GM21825 (cell line): ENCODE measurements around the gene KIAA2012.

ENCODE experiments used
- ATAC-seq: cut with Tn5 transposase; IDR thresholded peaks from one replicate; pipeline ENCODE4 v1.9.1; 2021; ENCODE audit warnings: mild to moderate bottlenecking, moderate library complexity; ENCODE audit not compliant: unreplicated experiment

KIAA2012 gene

DNA sequence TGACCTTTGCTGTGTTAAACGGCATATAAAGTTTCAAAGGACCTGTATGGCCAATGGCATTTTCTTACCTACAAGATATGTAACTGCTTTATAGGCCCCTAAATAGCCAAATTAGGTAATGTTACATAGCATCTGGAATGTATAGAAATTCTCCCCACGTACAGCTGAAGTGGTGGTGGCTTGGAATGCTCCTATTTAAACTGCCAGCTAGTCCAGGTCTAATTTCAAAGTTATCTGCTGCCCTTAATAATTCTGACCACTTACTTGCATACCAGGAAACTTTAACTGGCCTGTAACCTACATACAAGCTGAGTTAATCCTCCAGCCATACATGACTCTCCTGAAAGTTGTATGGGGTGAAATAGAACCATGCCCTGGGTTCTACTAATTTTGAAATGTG is 1.3 kb downstream of the KIAA2012 start:
- no peak for ATAC-seq

- no peak for ATAC-seq
These were observed 6.3 kb downstream of the KIAA2012 start for GRCh38 chr2:202079310-202079709.

GRCh38 chr2:202084265-202084664 is 11.2 kb downstream of the KIAA2012 start:
- no peak for ATAC-seq

GRCh38 chr2:202088777-202089176 is 15.7 kb downstream of the KIAA2012 start:
- no peak for ATAC-seq

GRCh38 chr2:202090530-202090929 is 17.5 kb downstream of the KIAA2012 start:
- ATAC-seq: no peak

GRCh38 chr2:202091476-202091875 is 18.4 kb downstream of the KIAA2012 start:
- no peak for ATAC-seq

GRCh38 chr2:202094426-202094986 is 21.5 kb downstream of the KIAA2012 start:
- no peak for ATAC-seq

DNA sequence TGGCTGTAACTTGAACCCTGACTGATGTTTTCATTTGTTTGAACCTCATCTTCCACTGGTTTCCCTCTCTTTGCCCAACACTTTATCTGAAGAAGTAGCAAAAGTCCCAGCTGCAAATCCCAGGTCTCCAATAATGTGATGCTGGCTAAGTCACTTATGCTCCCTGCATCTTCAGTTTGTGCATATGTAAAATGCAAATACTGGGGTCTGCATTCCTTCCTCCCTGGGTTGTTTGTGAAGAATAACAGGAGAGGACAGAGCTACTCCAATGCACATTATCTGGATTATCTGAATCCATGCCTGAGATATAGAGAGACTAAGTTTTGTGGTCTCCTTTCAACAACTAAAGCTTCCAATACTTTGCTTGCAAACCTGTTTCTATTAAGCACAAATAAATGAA is 22.2 kb downstream of the KIAA2012 start:
- ATAC-seq: no peak

GRCh38 chr2:202096736-202097135 is 23.7 kb downstream of the KIAA2012 start:
- ATAC-seq: no peak

DNA sequence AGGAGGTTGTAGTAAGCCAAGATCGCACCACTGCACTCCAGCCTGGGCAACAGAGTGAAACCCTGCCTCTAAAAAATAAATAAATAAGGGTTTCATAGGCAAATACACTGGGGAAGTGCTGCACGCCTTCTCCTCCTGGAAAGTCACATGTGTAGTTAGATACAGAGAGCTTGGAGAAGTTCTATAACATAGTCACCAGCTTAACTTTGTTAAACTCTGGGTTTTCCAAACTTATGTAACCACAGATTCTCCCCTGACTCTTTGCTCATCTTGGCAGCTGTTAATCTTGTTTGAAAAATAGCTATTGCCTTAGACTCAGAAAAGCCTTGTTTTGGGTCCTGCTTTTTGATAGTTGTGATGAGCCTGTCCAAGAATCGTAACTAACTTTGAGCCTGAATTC is 25.2 kb downstream of the KIAA2012 start:
- ATAC-seq: no peak

- no peak for ATAC-seq
These were observed 26.5 kb downstream of the KIAA2012 start for GRCh38 chr2:202099515-202099914.

DNA sequence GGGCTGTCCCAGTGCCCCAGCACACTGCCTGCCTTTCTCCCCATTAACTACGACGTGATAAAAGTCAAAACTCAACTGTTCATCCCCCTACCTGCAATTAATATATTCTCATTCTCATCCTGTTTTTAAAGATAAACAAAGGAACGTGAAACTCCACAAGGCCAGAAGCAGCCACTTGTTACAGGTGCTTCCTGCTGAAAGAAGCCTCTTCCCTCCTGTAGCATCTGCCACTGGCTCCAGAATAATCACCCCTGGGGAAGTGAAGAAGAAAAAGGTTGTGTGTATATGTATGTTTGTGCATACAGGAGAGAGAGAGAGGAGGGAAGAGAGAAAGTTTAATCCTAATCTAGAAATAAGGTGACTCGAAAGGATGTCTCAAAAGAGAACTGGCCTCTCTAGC is 27.1 kb downstream of the KIAA2012 start:
- ATAC-seq: no peak

- ATAC-seq: no peak
These were observed 28.0 kb downstream of the KIAA2012 start for GRCh38 chr2:202101026-202101579.

DNA sequence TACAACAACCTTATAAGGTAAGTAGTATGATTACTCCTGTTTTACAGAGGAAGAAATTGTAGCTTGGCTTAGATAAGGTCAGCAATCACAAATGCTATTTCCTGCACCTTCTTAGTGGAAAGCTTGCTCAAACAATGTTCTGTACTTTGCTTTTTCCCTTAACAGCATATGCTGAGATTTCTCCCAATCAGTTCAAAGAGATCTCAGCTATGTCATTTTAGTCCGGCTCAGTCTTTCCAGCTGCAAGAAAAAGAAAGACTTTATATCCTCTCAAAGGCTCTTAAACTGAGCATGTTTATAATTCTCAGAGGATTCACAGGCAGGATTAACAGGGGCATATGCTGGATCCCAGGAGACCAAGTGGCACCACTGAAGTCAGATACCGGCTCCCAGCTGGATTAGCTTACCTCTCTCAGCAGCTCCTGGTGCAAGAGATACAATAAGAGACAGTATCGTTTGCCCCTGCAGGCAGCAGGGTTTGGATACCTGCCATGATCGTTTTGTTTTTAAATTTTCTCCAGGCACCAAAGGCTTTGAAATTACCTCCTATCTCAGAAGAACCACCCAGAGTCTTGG is 29.5 kb downstream of the KIAA2012 start:
- ATAC-seq: no peak

- ATAC-seq: no peak
These were observed 31.3 kb downstream of the KIAA2012 start for GRCh38 chr2:202104286-202104870.

DNA sequence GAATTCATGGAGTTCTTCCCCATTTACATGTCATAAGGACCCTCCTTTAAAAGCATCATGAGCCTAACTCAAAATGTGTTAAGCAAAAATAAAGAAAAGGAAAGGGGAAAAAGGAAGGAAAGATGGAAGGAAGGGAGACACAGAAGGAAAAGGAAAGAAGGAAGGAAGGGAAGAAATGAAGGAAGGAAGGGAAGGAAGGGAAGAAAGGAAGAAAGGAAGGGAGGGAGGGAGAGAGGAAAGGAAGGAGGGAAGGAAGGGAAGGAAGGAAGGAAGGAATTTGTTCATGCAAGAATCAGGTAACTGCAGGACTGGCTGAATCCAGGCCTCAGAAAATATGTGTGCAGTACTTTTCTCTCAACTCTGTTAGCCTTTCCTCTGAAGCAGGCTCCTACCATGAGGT is 32.0 kb downstream of the KIAA2012 start:
- no peak for ATAC-seq

- no peak for ATAC-seq
These were observed 35.3 kb downstream of the KIAA2012 start for GRCh38 chr2:202108345-202108744.

- ATAC-seq: no peak
These were observed 36.2 kb downstream of the KIAA2012 start for GRCh38 chr2:202109139-202109736.

GRCh38 chr2:202109737-202110184 is 36.7 kb downstream of the KIAA2012 start:
- ATAC-seq: no peak

DNA sequence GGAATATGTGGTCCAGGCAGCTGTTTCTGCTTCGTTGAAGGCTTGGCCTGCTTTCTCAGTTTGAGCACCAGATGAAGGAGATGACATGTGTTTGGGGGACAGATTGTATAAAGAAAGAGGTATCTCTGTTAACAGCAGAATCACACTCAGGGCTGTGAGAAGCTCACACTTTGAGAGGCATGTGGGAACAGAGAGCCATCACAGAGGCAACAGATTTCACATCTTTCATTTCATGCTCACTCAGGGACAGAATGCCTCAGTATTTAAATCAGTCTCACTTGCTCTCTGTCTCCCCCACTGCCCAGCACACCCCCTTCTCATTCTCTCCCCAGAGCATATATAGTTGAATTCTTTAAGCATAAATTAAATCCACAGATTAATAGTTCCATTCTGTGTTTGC is 37.4 kb downstream of the KIAA2012 start:
- no peak for ATAC-seq

- no peak for ATAC-seq
These were observed 39.0 kb downstream of the KIAA2012 start for GRCh38 chr2:202112041-202112440.

DNA sequence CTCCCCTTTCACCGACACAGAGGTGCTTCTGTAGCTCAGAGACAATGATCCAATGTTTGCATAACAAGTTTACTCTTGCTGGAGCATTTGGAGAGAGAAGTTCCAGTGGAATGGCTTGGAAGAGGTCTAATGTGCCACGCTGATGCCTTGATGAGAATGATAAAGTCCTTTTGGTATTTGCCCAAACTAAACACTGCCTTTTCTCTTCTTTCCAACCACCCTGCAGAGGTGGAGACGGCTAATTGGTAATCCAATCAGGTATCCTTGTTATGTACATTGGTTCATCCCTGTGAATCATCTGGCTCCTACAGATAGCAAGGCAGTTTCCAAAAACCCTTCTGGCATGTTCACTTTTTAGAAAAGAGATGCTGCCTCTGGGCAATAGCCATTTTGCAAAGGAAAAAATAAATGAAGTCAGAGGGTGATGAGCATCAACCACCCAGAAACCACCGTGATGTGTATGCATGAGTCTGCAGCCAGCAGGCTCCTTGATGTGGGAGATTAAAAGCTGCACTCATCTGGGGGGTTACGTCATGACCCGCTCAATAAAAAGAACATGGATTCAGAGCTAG is 40.6 kb downstream of the KIAA2012 start:
- no peak for ATAC-seq
